Tibial nerve (tissue), 4 donors: ENCODE measurements around the gene FBXO42. TPM values are rescaled to one million over a fixed set of nuclear protein-coding genes. Genes with fewer than 3 reads are reported as not detected.
"Not testable (repeated sequence)": the region's sequence is repeated elsewhere in the genome, so short reads cannot be mapped to it uniquely, and the experiment has no call there.

Experiments
- DNase-seq, 2 donors: peaks; one replicate each; pipeline ENCODE4 v3.0.0-alpha.2; 2019; ENCODE audit warnings: low spot score in 2 of 2
- H3K27ac ChIP-seq, 4 donors: fragments of 200-600 bp; sonication (generic) in 3 of 4; one replicate each; pipeline ENCODE4 v1.5.1; 2017 to 2019; ENCODE audit warnings: mild to moderate bottlenecking in 1 of 4
- H3K27me3 ChIP-seq, 2 donors: fragments of 200-600 bp; sonication (generic) in 1 of 2; one replicate each; pipeline versions ENCODE4 v1.5.1 to v1.6.0; 2017 to 2019
- H3K36me3 ChIP-seq, 3 donors: fragments of 200-600 bp; sonication (generic); one replicate each; pipeline ENCODE4 v1.5.1; 2018 to 2019
- H3K4me1 ChIP-seq, 4 donors: fragments of 200-600 bp; sonication (generic) in 3 of 4; one replicate each; pipeline ENCODE4 v1.5.1; 2017 to 2019
- H3K4me3 ChIP-seq, 4 donors: fragments of 200-600 bp; sonication (generic) in 3 of 4; one replicate each; pipeline ENCODE4 v1.5.1; 2017 to 2019; ENCODE audit warnings: mild to moderate bottlenecking in 1 of 4, moderate library complexity in 1 of 4
- H3K9me3 ChIP-seq, 4 donors: fragments of 200-600 bp; sonication (generic) in 3 of 4; one replicate each; pipeline ENCODE4 v1.5.1; 2017 to 2019
- EP300 ChIP-seq, 2 donors: sonication (generic); formaldehyde crosslinking; IDR thresholded peaks; one replicate each; pipeline ENCODE4 v1.6.1; 2017; ENCODE audit warnings: antibody characterized with exemption in 2 of 2, mild to moderate bottlenecking in 1 of 2
- POLR2A ChIP-seq, 2 donors: fragments of 450-650 bp; IDR thresholded peaks; one replicate each; pipeline ENCODE4 v1.6.1; 2017; ENCODE audit warnings: antibody characterized with exemption in 2 of 2, mild to moderate bottlenecking in 2 of 2, moderate library complexity in 2 of 2
- WGBS, 2 donors: methylation state at CpG; one replicate each; pipeline ENCODE4 v1.1.5; 2018; 5-methylcytosine and 5-hydroxymethylcytosine counted together
- total RNA-seq, 4 donors: library from RNA; depleted of rRNA; stranded (reverse); fragments of >200 nt; gene quantifications; one replicate each; pipeline ENCODE4 v1.1.0, GENCODE V29; 2016
- TF ChIP-seq, protein P1 (sequence below), 5 experiments: fragments of 200-600 bp in 3 of 5; fragments of 450-650 bp in 2 of 5; sonication (generic) in 3 of 5; IDR thresholded peaks; one replicate each; pipeline ENCODE4 v1.5.1; 2016 to 2019; ENCODE audit warnings: antibody characterized with exemption in 5 of 5, mild to moderate bottlenecking in 3 of 5, moderate library complexity in 2 of 5

Gene FBXO42
- total RNA-seq, 4 donors from 2014 or later = 39.8 to 69.4 (median 54.4) TPM

- Histone ChIP-seq H3K27me3 (no peaks in the 10 kb centered on the region), H3K27ac (peak overlapping the region in 1 of 4 donors; percentile 0), H3K36me3 (peaks cover 0 to 40% (median 6%) of the 10 kb centered on the region in 3 donors), H3K4me1 (peaks cover 0 to 48% (median 0%) of the 10 kb centered on the region in 4 donors), H3K9me3 (no peaks in the 10 kb centered on the region), H3K4me3 (no peak overlapping the region)
- DNase-seq = no peak
- 93 to 95% methylated on average over 9 of the region's 9 CpGs for WGBS, 2 donors
- TF ChIP-seq, protein P1, sequence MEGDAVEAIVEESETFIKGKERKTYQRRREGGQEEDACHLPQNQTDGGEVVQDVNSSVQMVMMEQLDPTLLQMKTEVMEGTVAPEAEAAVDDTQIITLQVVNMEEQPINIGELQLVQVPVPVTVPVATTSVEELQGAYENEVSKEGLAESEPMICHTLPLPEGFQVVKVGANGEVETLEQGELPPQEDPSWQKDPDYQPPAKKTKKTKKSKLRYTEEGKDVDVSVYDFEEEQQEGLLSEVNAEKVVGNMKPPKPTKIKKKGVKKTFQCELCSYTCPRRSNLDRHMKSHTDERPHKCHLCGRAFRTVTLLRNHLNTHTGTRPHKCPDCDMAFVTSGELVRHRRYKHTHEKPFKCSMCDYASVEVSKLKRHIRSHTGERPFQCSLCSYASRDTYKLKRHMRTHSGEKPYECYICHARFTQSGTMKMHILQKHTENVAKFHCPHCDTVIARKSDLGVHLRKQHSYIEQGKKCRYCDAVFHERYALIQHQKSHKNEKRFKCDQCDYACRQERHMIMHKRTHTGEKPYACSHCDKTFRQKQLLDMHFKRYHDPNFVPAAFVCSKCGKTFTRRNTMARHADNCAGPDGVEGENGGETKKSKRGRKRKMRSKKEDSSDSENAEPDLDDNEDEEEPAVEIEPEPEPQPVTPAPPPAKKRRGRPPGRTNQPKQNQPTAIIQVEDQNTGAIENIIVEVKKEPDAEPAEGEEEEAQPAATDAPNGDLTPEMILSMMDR (IDR thresholded peaks at IDR 0.05) = no peak
- TF ChIP-seq POLR2A (IDR thresholded peaks at IDR 0.05) (no peak), EP300 (IDR thresholded peaks at IDR 0.05) (no peak)
Measured at GRCh38 chr1:16258591-16259135, 93.6 kb downstream of the FBXO42 start.

DNA sequence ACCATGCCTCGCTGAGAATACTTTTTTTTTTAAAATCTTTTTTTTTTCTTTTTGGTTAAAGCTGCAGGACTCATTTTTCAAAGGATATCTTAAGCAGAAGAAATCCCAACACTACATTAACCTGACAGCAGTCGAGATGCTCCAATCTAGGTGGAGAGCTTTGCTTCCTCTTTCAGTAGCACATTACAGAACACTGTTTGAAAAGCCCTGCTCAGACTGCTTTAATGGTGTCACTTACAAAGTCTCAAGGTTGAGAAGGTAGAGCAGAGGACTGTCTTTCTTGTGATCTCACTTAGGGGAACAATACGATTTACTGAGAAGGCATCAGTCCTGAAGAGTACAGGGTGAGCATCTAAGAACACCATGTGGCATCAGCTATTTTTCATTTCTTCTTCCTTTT, 94.3 kb downstream of the FBXO42 start:
- H3K36me3 ChIP-seq = peaks cover 0 to 40% (median 6%) of the 10 kb centered on the region in 3 donors
- 91 to 94% methylated on average over 3 of the region's 3 CpGs for WGBS, 2 donors
- H3K27ac ChIP-seq = no peak overlapping the region
- peaks cover 0 to 54% (median 0%) of the 10 kb centered on the region in 4 donors for H3K4me1 ChIP-seq
- no peak for DNase-seq
- H3K27me3 ChIP-seq = no peaks in the 10 kb centered on the region
- H3K4me3 ChIP-seq = no peak overlapping the region
- H3K9me3 ChIP-seq = no peaks in the 10 kb centered on the region
- TF ChIP-seq POLR2A (IDR thresholded peaks at IDR 0.05) = no peak
- TF ChIP-seq, protein P1 (IDR thresholded peaks at IDR 0.05) = no peak
- TF ChIP-seq EP300 (IDR thresholded peaks at IDR 0.05) = no peak

- Histone ChIP-seq H3K4me1 (peaks cover 0 to 58% (median 0%) of the 10 kb centered on the region in 4 donors), H3K36me3 (peaks cover 0 to 37% (median 6%) of the 10 kb centered on the region in 3 donors)
- not testable (repeated sequence) for H3K4me3 ChIP-seq, H3K27ac ChIP-seq, H3K9me3 ChIP-seq, H3K27me3 ChIP-seq, DNase-seq
- 96 to 98% methylated on average over 3 of the region's 3 CpGs for WGBS, 2 donors
Measured at GRCh38 chr1:16257556-16257955, 94.7 kb downstream of the FBXO42 start.

DNA sequence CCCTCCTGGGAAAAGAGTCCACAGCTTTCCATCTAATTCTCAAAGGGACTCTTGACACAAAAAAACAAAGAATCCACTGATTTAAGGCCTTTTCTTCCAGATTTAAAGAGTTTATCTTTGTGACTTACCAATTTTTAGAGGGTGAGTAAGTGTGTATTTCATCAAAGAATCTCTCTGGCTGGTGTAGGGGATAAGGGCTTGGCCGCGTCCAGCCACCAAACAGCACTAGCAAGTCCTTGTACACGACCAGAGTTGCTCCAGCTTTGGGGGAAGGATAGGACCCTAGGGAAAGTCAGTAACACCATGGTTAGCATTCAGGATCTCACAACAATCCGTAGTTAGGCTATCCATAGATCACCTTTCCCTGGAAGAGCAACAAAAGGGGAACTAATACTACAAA, 95.8 kb downstream of the FBXO42 start:
- Histone ChIP-seq H3K27me3 (no peaks in the 10 kb centered on the region), H3K27ac (peak overlapping the region in 1 of 4 donors; percentile 57), H3K9me3 (no peaks in the 10 kb centered on the region), H3K4me3 (no peak overlapping the region), H3K4me1 (peaks cover 0 to 65% (median 3%) of the 10 kb centered on the region in 4 donors), H3K36me3 (peaks cover 0 to 44% (median 6%) of the 10 kb centered on the region in 3 donors)
- DNase-seq = no peak
- TF ChIP-seq POLR2A (IDR thresholded peaks at IDR 0.05) = no peak
- 51 to 62% methylated on average over 4 of the region's 4 CpGs for WGBS, 2 donors

- TF ChIP-seq, protein P1 (IDR thresholded peaks at IDR 0.05) = no peak
- no peak for TF ChIP-seq EP300 (IDR thresholded peaks at IDR 0.05)
- TF ChIP-seq POLR2A (IDR thresholded peaks at IDR 0.05) = no peak
- 81 to 83% methylated on average over 4 of the region's 4 CpGs for WGBS, 2 donors
- peaks cover 0 to 82% (median 18%) of the 10 kb centered on the region in 4 donors for H3K4me1 ChIP-seq
- peak overlapping the region in 2 of 4 donors; percentile 21 to 30 for H3K27ac ChIP-seq
- no peak for DNase-seq
- no peak overlapping the region for H3K4me3 ChIP-seq
- no peaks in the 10 kb centered on the region for H3K9me3 ChIP-seq
- peaks cover 0 to 51% (median 6%) of the 10 kb centered on the region in 3 donors for H3K36me3 ChIP-seq
- no peaks in the 10 kb centered on the region for H3K27me3 ChIP-seq
Measured at GRCh38 chr1:16254263-16254928, 97.9 kb downstream of the FBXO42 start.

GRCh38 chr1:16253332-16253922, 98.9 kb downstream of the FBXO42 start:
- Histone ChIP-seq H3K36me3 (peaks cover 0 to 51% (median 6%) of the 10 kb centered on the region in 3 donors), H3K27ac (peak overlapping the region in 2 of 4 donors; percentile 21 to 38), H3K9me3 (no peaks in the 10 kb centered on the region), H3K27me3 (no peaks in the 10 kb centered on the region), H3K4me1 (peaks cover 0 to 83% (median 27%) of the 10 kb centered on the region in 4 donors), H3K4me3 (no peak overlapping the region)
- TF ChIP-seq POLR2A (IDR thresholded peaks at IDR 0.05) (no peak), EP300 (IDR thresholded peaks at IDR 0.05) (no peak)
- TF ChIP-seq, protein P1 (IDR thresholded peaks at IDR 0.05) = no peak
- 77 to 87% methylated on average over 5 of the region's 5 CpGs for WGBS, 2 donors
- DNase-seq = no peak
